H1 (cell line): ENCODE measurements around the gene RNF215.

Experiments
- BACH1 ChIP-seq: IDR thresholded peaks from 2 replicates; pipeline ENCODE4 v1.6.1; 2012; ENCODE audit warnings: low read length, improper control_type of control experiment
- CHD2 ChIP-seq: IDR thresholded peaks from 2 replicates; pipeline ENCODE4 v1.6.1; 2012; ENCODE audit warnings: low read length, improper control_type of control experiment
- EP300 ChIP-seq, 2 experiments: IDR thresholded peaks; 1 replicate in 1 of 2; 2 replicates in 1 of 2; pipeline ENCODE4 v1.6.1; 2011 to 2012; ENCODE audit warnings: low read depth in 2 of 2, low read length in 2 of 2, mild to moderate bottlenecking in 2 of 2, borderline replicate concordance in 1 of 2, inconsistent platforms in 1 of 2, moderate library complexity in 1 of 2
- JUND ChIP-seq: IDR thresholded peaks from 2 replicates; pipeline ENCODE4 v1.6.1; 2011; ENCODE audit warnings: mild to moderate bottlenecking, improper control_type of control experiment, low read length
- KDM1A ChIP-seq: fragments of 200-600, 300-600 bp; sonication (generic); IDR thresholded peaks from 2 replicates; pipeline ENCODE4 v1.7.1; 2016; ENCODE audit warnings: mild to moderate bottlenecking, low read length, borderline replicate concordance
- POLR2A ChIP-seq, 2 experiments: IDR thresholded peaks; 1 replicate in 1 of 2; 2 replicates in 1 of 2; pipeline ENCODE4 v1.6.1; 2011; ENCODE audit warnings: low read depth in 2 of 2, low read length in 2 of 2, mild to moderate bottlenecking in 2 of 2; ENCODE audit errors: control extremely low read depth in 1 of 2
- RXRA ChIP-seq: IDR thresholded peaks from 2 replicates; pipeline ENCODE4 v1.6.1; 2011; ENCODE audit warnings: low read depth, mild to moderate bottlenecking, low read length, moderate library complexity; ENCODE audit not compliant: insufficient read depth
- SP1 ChIP-seq: IDR thresholded peaks from 2 replicates; pipeline ENCODE4 v1.6.1; 2011; ENCODE audit warnings: low read depth, low read length
- TAF1 ChIP-seq: IDR thresholded peaks from 2 replicates; pipeline ENCODE4 v1.6.1; 2011; ENCODE audit warnings: mild to moderate bottlenecking, low read depth, low read length
- TF ChIP-seq, protein P1 (sequence below), 3 experiments: IDR thresholded peaks; 1 replicate in 2 of 3; 2 replicates in 1 of 3; pipeline versions ENCODE4 v1.5.1 to v1.6.1; 2011; ENCODE audit warnings: low read length in 3 of 3, mild to moderate bottlenecking in 3 of 3, inconsistent platforms in 2 of 3, low read depth in 1 of 3, moderate library complexity in 1 of 3; ENCODE audit not compliant: insufficient read depth in 1 of 3; ENCODE audit errors: control extremely low read depth in 1 of 3

DNA sequence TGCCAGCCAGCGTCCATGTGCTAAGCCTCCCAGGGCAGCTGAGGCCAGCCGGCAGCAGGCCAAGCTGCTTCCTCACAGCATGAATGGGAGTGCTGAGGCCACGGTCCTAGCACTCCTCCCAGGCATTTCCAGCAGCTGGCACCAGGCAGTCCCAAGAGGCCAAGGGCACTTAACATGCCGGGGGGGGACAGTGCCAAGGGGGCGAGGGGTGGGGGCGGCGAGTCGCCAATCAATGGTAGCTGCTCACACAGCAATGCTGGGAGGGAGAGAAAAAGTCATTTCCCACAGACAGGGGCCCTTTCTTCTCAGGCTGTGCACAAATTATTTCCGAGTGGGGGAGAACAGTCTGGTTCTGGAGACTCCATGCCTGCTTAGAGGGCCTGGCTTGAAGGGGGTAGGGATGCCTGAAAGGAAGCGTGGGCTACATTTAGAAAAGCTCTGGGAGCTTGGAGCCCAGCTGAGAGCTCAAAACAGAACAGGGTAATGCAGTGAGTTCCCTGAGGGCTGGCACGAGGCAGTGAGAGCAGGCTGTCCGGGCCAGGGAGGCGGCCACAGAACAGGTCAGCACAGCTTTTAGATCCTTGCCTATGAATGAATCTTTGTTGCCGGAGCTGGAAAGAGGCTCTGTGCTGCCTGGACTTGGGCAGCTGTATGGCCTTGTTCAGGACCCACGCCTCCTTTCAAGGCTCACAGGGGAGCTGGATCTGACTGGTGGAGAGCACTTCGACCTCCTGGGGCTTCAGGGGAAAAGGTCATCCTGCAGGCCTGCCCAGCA is 46.1 kb downstream of the RNF215 start:
- TF ChIP-seq, protein P1, sequence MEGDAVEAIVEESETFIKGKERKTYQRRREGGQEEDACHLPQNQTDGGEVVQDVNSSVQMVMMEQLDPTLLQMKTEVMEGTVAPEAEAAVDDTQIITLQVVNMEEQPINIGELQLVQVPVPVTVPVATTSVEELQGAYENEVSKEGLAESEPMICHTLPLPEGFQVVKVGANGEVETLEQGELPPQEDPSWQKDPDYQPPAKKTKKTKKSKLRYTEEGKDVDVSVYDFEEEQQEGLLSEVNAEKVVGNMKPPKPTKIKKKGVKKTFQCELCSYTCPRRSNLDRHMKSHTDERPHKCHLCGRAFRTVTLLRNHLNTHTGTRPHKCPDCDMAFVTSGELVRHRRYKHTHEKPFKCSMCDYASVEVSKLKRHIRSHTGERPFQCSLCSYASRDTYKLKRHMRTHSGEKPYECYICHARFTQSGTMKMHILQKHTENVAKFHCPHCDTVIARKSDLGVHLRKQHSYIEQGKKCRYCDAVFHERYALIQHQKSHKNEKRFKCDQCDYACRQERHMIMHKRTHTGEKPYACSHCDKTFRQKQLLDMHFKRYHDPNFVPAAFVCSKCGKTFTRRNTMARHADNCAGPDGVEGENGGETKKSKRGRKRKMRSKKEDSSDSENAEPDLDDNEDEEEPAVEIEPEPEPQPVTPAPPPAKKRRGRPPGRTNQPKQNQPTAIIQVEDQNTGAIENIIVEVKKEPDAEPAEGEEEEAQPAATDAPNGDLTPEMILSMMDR (IDR thresholded peaks at IDR 0.05; ENCODE audit: control extremely low read depth in 1 of 3, insufficient read depth in 1 of 3, low read depth in 1 of 3, low read length in 3 of 3), result no peak
- TF ChIP-seq KDM1A, result no peak
- TF ChIP-seq RXRA, result no peak
- no peak for TF ChIP-seq EP300 (IDR thresholded peaks at IDR 0.05; ENCODE audit: borderline replicate concordance in 1 of 2, low read depth in 2 of 2, low read length in 2 of 2)
- TF ChIP-seq BACH1, result no peak
- TF ChIP-seq POLR2A (IDR thresholded peaks at IDR 0.05; ENCODE audit: control extremely low read depth in 1 of 2, low read depth in 2 of 2, low read length in 2 of 2), result no peak
- TF ChIP-seq SP1, result no peak
- no peak for TF ChIP-seq TAF1
- no peak for TF ChIP-seq CHD2
- TF ChIP-seq JUND, result no peak
